Measurements from ENCODE around the gene RIPK4.

RIPK4 gene

GRCh38 chr21:41747943-41748738 is 18.7 kb downstream of the RIPK4 start:
- TF ChIP-seq CTCF (IDR thresholded peaks at IDR 0.05; ENCODE audit: low read depth, low read length), result no peak
- DNase-seq (ENCODE audit: extremely low read depth, low read depth), result no peak

GRCh38 chr21:41746744-41747006 is 20.2 kb downstream of the RIPK4 start:
- no peak for TF ChIP-seq CTCF (IDR thresholded peaks at IDR 0.05; ENCODE audit: low read depth, low read length)
- no peak for DNase-seq (ENCODE audit: extremely low read depth, low read depth)

- DNase-seq (ENCODE audit: extremely low read depth, low read depth), result no peak
- no peak for TF ChIP-seq CTCF (IDR thresholded peaks at IDR 0.05; ENCODE audit: low read depth, low read length)
These were observed 20.7 kb downstream of the RIPK4 start for GRCh38 chr21:41745971-41746743.

GRCh38 chr21:41745026-41745820 is 21.6 kb downstream of the RIPK4 start:
- TF ChIP-seq CTCF (IDR thresholded peaks at IDR 0.05; ENCODE audit: low read depth, low read length), result no peak

GRCh38 chr21:41744028-41744930 is 22.6 kb downstream of the RIPK4 start:
- no peak for DNase-seq (ENCODE audit: extremely low read depth, low read depth)

More at GRCh38 chr21:41745026-41745820, 21.6 kb downstream of the RIPK4 start:
- DNase-seq (ENCODE audit: extremely low read depth, low read depth), result no peak

More at GRCh38 chr21:41744028-41744930, 22.6 kb downstream of the RIPK4 start:
- TF ChIP-seq CTCF (IDR thresholded peaks at IDR 0.05; ENCODE audit: low read depth, low read length), result no peak

Measured in AG09319 (cell line).